Measurements from ENCODE around the gene ALDH2. TPM values are rescaled to one million over a fixed set of nuclear protein-coding genes. Genes with fewer than 3 reads are reported as not detected.

Gene ALDH2
- total and polyA plus RNA-seq, 2 of the 8 experiments (the other 6 are each of a cell fraction or from before 2014, with no cell fraction given): 25.4 to 43.8 TPM

- H2AFZ ChIP-seq (ENCODE audit: low read length): no peak overlapping the region
- no peak overlapping the region for H3K23ac ChIP-seq (ENCODE audit: insufficient read length)
- no peak overlapping the region for H3K9ac ChIP-seq (replicated peaks in 1 of 4; ENCODE audit: extremely low read depth in 1 of 4, low read depth in 3 of 4, low read length in 3 of 4)
- H2BK20ac ChIP-seq (ENCODE audit: low read length): no peak overlapping the region
- H3K27ac ChIP-seq (ENCODE audit: low read depth, low read length): no peak overlapping the region
- no peak for DNase-seq (ENCODE audit: low read depth in 1 of 2, low spot score in 2 of 2)
- no peak overlapping the region for H3K18ac ChIP-seq (ENCODE audit: extremely low read depth, low read length)
- no peaks in the 10 kb centered on the region for H3K79me1 ChIP-seq (ENCODE audit: low read depth, low read length)
- H3K4ac ChIP-seq (replicated peaks; ENCODE audit: insufficient read length, low read depth, low read length): no peak overlapping the region
- H4K20me1 ChIP-seq (replicated peaks in 1 of 2; ENCODE audit: control insufficient read depth in 1 of 2, insufficient read depth in 2 of 2, low read length in 2 of 2): no peaks in the 10 kb centered on the region
- no peak overlapping the region for H2BK120ac ChIP-seq (replicated peaks; ENCODE audit: low read depth, low read length)
- H3K56ac ChIP-seq (replicated peaks; ENCODE audit: insufficient read length, low read depth, low read length): no peak overlapping the region
- no peak overlapping the region for H3K14ac ChIP-seq (ENCODE audit: insufficient read length)
- TF ChIP-seq SP2 (IDR thresholded peaks at IDR 0.05; ENCODE audit: low read length) (no peak), TAF7 (optimal IDR thresholded peaks at IDR 0.05; ENCODE audit: borderline replicate concordance, low read depth, low read length) (no peak), SIX5 (IDR thresholded peaks at IDR 0.05; ENCODE audit: low read depth, low read length) (no peak), RAD21 (IDR thresholded peaks at IDR 0.05 in 1 of 2, conservative IDR thresholded peaks at IDR 0.05 in 1 of 2; ENCODE audit: low read depth in 2 of 2, low read length in 2 of 2) (no peak), KDM5A (IDR thresholded peaks at IDR 0.05; ENCODE audit: low read length) (no peak), MAFK (IDR thresholded peaks at IDR 0.05; ENCODE audit: low read depth, low read length) (no peak), TAF1 (IDR thresholded peaks at IDR 0.05; ENCODE audit: low read depth, low read length) (no peak), SIN3A (conservative IDR thresholded peaks at IDR 0.05 in 1 of 2, IDR thresholded peaks at IDR 0.05 in 1 of 2; ENCODE audit: low read depth in 1 of 2, low read length in 2 of 2) (no peak), TBP (IDR thresholded peaks at IDR 0.05; ENCODE audit: low read depth, low read length) (no peak), JUND (IDR thresholded peaks at IDR 0.05; ENCODE audit: low read length) (no peak), GTF2F1 (IDR thresholded peaks at IDR 0.05; ENCODE audit: borderline replicate concordance, low read depth, low read length) (no peak), CREB1 (IDR thresholded peaks at IDR 0.05) (no peak)
- no peaks in the 10 kb centered on the region for H3K4me1 ChIP-seq (replicated peaks in 1 of 4; ENCODE audit: control insufficient read depth in 3 of 4, insufficient read depth in 4 of 4, low read length in 3 of 4)
- FAIRE-seq: no peak
- ChIA-PET POLR2A (ENCODE audit: partially characterized antibody) (interaction anchor here (0.6 kb wide), 1 partner anchor 409 kb away, joined by 3 read pairs; no protein-coding TSS in a partner anchor), CTCF (ENCODE audit: partially characterized antibody) (interaction anchor here (0.8 to 3.6 kb wide), 3 partner anchors 47 to 97 kb away, joined by 4 to 15 read pairs (median 4); no protein-coding TSS in a partner anchor)
- H2BK12ac ChIP-seq (ENCODE audit: low read depth, low read length): no peak overlapping the region
- no peaks in the 10 kb centered on the region for H3K23me2 ChIP-seq (ENCODE audit: low read depth, low read length)
- H3K4me2 ChIP-seq (ENCODE audit: insufficient read depth in 1 of 2, low read depth in 2 of 2, low read length in 2 of 2): no peak overlapping the region
- no peaks in the 10 kb centered on the region for H3K9me3 ChIP-seq (ENCODE audit: insufficient read depth in 2 of 2, low read depth in 1 of 2, low read length in 1 of 2)
- H3K79me2 ChIP-seq (ENCODE audit: control insufficient read depth in 1 of 2, insufficient read depth in 2 of 2, low read length in 2 of 2): no peaks in the 10 kb centered on the region
- no peak overlapping the region for H3K4me3 ChIP-seq (ENCODE audit: extremely low read depth in 1 of 4, insufficient read depth in 2 of 4, low read depth in 3 of 4, low read length in 4 of 4)
- H2BK15ac ChIP-seq (ENCODE audit: low read length): no peak overlapping the region
- 90% methylated on average over 7 of the region's 7 CpGs; no CpG with 5 or more reads in 1 of the 2 experiments for WGBS, 2 experiments (ENCODE audit: extremely low coverage in 1 of 2, insufficient coverage in 1 of 2, insufficient read length in 1 of 2, insufficient replicate concordance in 2 of 2, low coverage in 1 of 2, low lambda C conversion rate in 2 of 2, missing lambda C conversion rate in 1 of 2)
- no peak overlapping the region for H2AK5ac ChIP-seq (ENCODE audit: low read depth, low read length)
- no peak overlapping the region for H4K5ac ChIP-seq (ENCODE audit: insufficient read length, low read depth, low read length)
- H4K8ac ChIP-seq (ENCODE audit: extremely low read depth, insufficient read depth, low read length): no peak overlapping the region
- peaks cover 0 to 5% (median 0%) of the 10 kb centered on the region in 4 experiments; a peak in 1 of 8 replicates for H3K36me3 ChIP-seq (ENCODE audit: control insufficient read depth in 2 of 4, insufficient read depth in 4 of 4, low read length in 3 of 4)
- no peak overlapping the region for H2BK5ac ChIP-seq (ENCODE audit: low read depth, low read length)
- H4K91ac ChIP-seq (replicated peaks; ENCODE audit: insufficient read length, low read length): no peak overlapping the region
- no peaks in the 10 kb centered on the region for H3K27me3 ChIP-seq (replicated peaks in 1 of 4; ENCODE audit: control insufficient read depth in 3 of 4, extremely low read depth in 1 of 4, insufficient read depth in 3 of 4, low read length in 3 of 4)
Observed at GRCh38 chr12:111807232-111807631, 40.5 kb downstream of the ALDH2 start.
